Trophoblast cell (in vitro differentiated cells and primary cell): ENCODE data around the gene DDX28.
"Not testable (repeated sequence)": the region's sequence is repeated elsewhere in the genome, so short reads cannot be mapped to it uniquely, and the experiment has no call there.

Experiments
- DNase-seq, 2 donors: peaks; one replicate each; pipeline ENCODE4 v3.0.0-alpha.2; 2016
- H2AFZ ChIP-seq: 2 replicates; pipeline ENCODE4 v1.6.1; 2013; ENCODE audit warnings: low read length, moderate library complexity, mild to moderate bottlenecking; ENCODE audit not compliant: insufficient read depth, poor library complexity
- H2AK5ac ChIP-seq: 2 replicates; pipeline ENCODE4 v1.6.1; 2013; ENCODE audit warnings: mild to moderate bottlenecking, low read length
- H2BK120ac ChIP-seq: 2 replicates; pipeline ENCODE4 v1.6.1; 2013; ENCODE audit warnings: low read length, mild to moderate bottlenecking, moderate library complexity; ENCODE audit not compliant: insufficient read depth, poor library complexity
- H2BK12ac ChIP-seq: 2 replicates; pipeline ENCODE4 v1.6.1; 2013; ENCODE audit warnings: mild to moderate bottlenecking, low read length, moderate library complexity
- H2BK5ac ChIP-seq: 2 replicates; pipeline ENCODE4 v1.6.1; 2013; ENCODE audit warnings: low read length, low read depth, moderate library complexity, mild to moderate bottlenecking; ENCODE audit not compliant: poor library complexity
- H3K14ac ChIP-seq: 2 replicates; pipeline ENCODE4 v1.6.1; 2013; ENCODE audit warnings: mild to moderate bottlenecking, low read length
- H3K18ac ChIP-seq: 2 replicates; pipeline ENCODE4 v1.6.1; 2013; ENCODE audit warnings: mild to moderate bottlenecking, low read length
- H3K23ac ChIP-seq: 2 replicates; pipeline ENCODE4 v1.6.1; 2013; ENCODE audit warnings: low read length
- H3K27ac ChIP-seq: 2 replicates; pipeline ENCODE4 v1.5.1; 2013; ENCODE audit warnings: low read depth, mild to moderate bottlenecking, inconsistent platforms, low read length, moderate library complexity
- H3K27me3 ChIP-seq: 2 replicates; pipeline ENCODE4 v1.6.1; 2013; ENCODE audit warnings: inconsistent platforms, mild to moderate bottlenecking, low read length, moderate library complexity; ENCODE audit not compliant: insufficient read depth
- H3K36me3 ChIP-seq, 2 experiments: 1 replicate in 1 of 2; 2 replicates in 1 of 2; pipeline ENCODE4 v1.6.1; 2013; ENCODE audit warnings: low read length in 2 of 2, mild to moderate bottlenecking in 2 of 2, moderate library complexity in 1 of 2; ENCODE audit not compliant: insufficient read depth in 2 of 2, control insufficient read depth in 1 of 2
- H3K4ac ChIP-seq: 2 replicates; pipeline ENCODE4 v1.6.1; 2013; ENCODE audit warnings: low read depth, mild to moderate bottlenecking, low read length, moderate library complexity
- H3K4me1 ChIP-seq, 2 experiments: 1 replicate in 1 of 2; 2 replicates in 1 of 2; pipeline ENCODE4 v1.6.1; 2013; ENCODE audit warnings: low read length in 2 of 2, mild to moderate bottlenecking in 2 of 2, moderate library complexity in 1 of 2; ENCODE audit not compliant: insufficient read depth in 2 of 2, control insufficient read depth in 1 of 2
- H3K4me2 ChIP-seq: 2 replicates; pipeline ENCODE4 v1.6.1; 2013; ENCODE audit warnings: inconsistent platforms, mild to moderate bottlenecking, low read length, moderate library complexity
- H3K4me3 ChIP-seq: 2 replicates; pipeline ENCODE4 v1.5.1; 2013; ENCODE audit warnings: mild to moderate bottlenecking, low read depth, low read length, inconsistent platforms
- H3K79me1 ChIP-seq: one replicate; pipeline ENCODE4 v1.6.1; 2013; ENCODE audit warnings: low read length
- H3K79me2 ChIP-seq: 2 replicates; pipeline ENCODE4 v1.6.1; 2013; ENCODE audit warnings: low read length, mild to moderate bottlenecking; ENCODE audit not compliant: control insufficient read depth, insufficient read depth, poor library complexity
- H3K9ac ChIP-seq: 2 replicates; pipeline ENCODE4 v1.6.1; 2013; ENCODE audit warnings: mild to moderate bottlenecking, low read length
- H3K9me3 ChIP-seq: 2 replicates; pipeline ENCODE4 v1.6.1; 2013; ENCODE audit warnings: low read depth, mild to moderate bottlenecking, control low read depth, inconsistent platforms, low read length; ENCODE audit not compliant: insufficient read depth
- H4K12ac ChIP-seq: 2 replicates; pipeline ENCODE4 v1.6.1; 2013; ENCODE audit warnings: low read depth, mild to moderate bottlenecking, low read length, moderate library complexity
- H4K8ac ChIP-seq: 2 replicates; pipeline ENCODE4 v1.6.1; 2013; ENCODE audit warnings: low read depth, mild to moderate bottlenecking, low read length, moderate library complexity
- H4K91ac ChIP-seq: one replicate; pipeline ENCODE4 v1.6.1; 2013; ENCODE audit warnings: low read depth, mild to moderate bottlenecking, low read length, moderate library complexity
- WGBS: extraction: QIAGEN DNeasy Blood & Tissue Kit; methylation state at CpG from one replicate; pipeline ENCODE4 v1.1.7; 2013; ENCODE audit warnings: missing lambda C conversion rate; ENCODE audit not compliant: insufficient read length, insufficient coverage; ENCODE audit errors: extremely low coverage; 5-methylcytosine and 5-hydroxymethylcytosine counted together

The DDX28 gene

DNA sequence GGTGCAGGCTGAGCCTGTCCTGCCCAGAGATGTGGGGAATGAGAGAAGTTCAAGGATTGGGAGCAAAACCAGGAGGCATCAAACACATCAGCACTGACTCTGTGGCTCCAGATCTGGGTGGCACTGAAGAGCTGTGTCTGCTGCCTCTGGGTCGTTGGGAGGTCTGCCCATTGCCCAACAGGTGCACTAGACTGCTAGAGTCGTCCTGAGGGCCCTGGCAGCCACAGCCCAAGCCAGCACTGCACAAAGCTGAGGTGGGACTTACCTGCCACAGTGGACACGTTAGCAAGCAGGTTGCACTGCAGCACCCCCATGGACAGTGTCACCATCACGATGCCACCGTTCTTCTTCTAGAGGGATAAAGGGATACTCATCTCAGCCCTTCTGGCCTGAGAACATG, 46.0 kb downstream of the DDX28 start:
- no CpG with 5 or more reads among the region's 5 CpGs for WGBS
- H2BK12ac ChIP-seq, result no peak overlapping the region
- no peak overlapping the region for H3K27ac ChIP-seq
- no peak overlapping the region for H2AFZ ChIP-seq
- H3K36me3 ChIP-seq, result no peaks in the 10 kb centered on the region
- H3K14ac ChIP-seq, result no peak overlapping the region
- H4K12ac ChIP-seq, result no peak overlapping the region
- H4K91ac ChIP-seq, result no peak overlapping the region
- H3K4ac ChIP-seq, result no peak overlapping the region
- no peak overlapping the region for H3K18ac ChIP-seq
- no peak overlapping the region for H3K23ac ChIP-seq
- no peak overlapping the region for H3K9ac ChIP-seq
- H3K79me2 ChIP-seq, result no peaks in the 10 kb centered on the region
- no peak overlapping the region for H3K4me2 ChIP-seq
- no peak overlapping the region for H2BK120ac ChIP-seq
- no peak for DNase-seq
- no peak overlapping the region for H4K8ac ChIP-seq
- no peaks in the 10 kb centered on the region for H3K79me1 ChIP-seq
- H3K4me3 ChIP-seq, result no peak overlapping the region
- no peaks in the 10 kb centered on the region for H3K4me1 ChIP-seq
- no peak overlapping the region for H2BK5ac ChIP-seq
- H2AK5ac ChIP-seq, result no peak overlapping the region
- H3K27me3 ChIP-seq, result no peaks in the 10 kb centered on the region
- H3K9me3 ChIP-seq, result peaks cover 3% of the 10 kb centered on the region

- Histone ChIP-seq H3K36me3 (no peaks in the 10 kb centered on the region), H3K27me3 (no peaks in the 10 kb centered on the region), H3K14ac (no peak overlapping the region), H2AFZ (no peak overlapping the region), H2AK5ac (no peak overlapping the region), H3K27ac (no peak overlapping the region), H3K4me2 (no peak overlapping the region), H3K4me3 (no peak overlapping the region), H4K91ac (no peak overlapping the region), H4K8ac (no peak overlapping the region), H2BK12ac (no peak overlapping the region), H3K79me2 (no peaks in the 10 kb centered on the region), H3K4ac (no peak overlapping the region), H3K79me1 (no peaks in the 10 kb centered on the region), H3K9ac (no peak overlapping the region), H3K9me3 (peaks cover 3% of the 10 kb centered on the region), H3K18ac (no peak overlapping the region), H2BK120ac (no peak overlapping the region), H2BK5ac (no peak overlapping the region), H3K4me1 (no peaks in the 10 kb centered on the region), H4K12ac (no peak overlapping the region), H3K23ac (no peak overlapping the region)
- no peak for DNase-seq
- WGBS, result no CpG with 5 or more reads among the region's 2 CpGs
These were observed 46.8 kb downstream of the DDX28 start for GRCh38 chr16:67976205-67976604.

DNA sequence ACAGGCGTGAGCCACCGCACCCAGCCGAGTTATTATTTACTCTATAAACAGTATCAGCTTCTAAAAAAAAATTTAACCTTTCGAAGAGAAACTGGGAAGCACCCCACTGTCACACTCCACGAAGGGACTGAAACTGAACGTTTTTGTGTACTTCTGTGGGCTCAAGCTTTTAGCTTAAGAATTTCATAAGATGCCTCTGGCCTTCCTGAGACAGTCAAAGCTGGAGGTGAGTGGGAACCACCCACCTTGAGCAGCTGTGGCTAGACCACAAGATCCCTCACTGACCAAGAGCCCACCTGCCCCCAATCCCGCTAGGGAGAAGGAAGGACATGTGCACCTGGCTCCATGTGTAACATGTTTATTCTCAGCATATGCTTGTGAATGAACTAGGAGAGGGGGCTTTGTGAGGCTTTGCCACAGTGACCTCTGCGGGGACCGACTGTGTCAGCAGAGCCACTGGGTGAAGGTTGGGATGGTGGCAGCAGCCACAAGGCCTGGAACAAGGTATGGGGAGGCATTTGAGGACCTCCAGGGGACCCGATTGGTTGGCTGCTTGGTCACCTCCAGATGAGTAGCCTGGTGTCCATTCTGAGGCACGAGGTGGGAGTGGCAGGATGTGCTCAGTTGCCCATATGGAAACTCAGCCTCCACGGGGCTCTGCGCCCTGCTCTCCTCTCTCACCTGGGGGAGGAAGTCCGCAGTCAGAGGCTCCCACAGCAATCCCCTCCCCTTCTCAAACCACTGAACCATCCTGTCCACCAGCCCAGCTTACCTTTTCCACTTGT, 47.5 kb downstream of the DDX28 start:
- Histone ChIP-seq H4K91ac (no peak overlapping the region), H4K12ac (no peak overlapping the region), H3K14ac (no peak overlapping the region), H3K4me2 (no peak overlapping the region), H3K9ac (no peak overlapping the region), H3K9me3 (peaks cover 3% of the 10 kb centered on the region), H2BK5ac (no peak overlapping the region), H3K4me1 (no peaks in the 10 kb centered on the region), H4K8ac (no peak overlapping the region), H3K36me3 (no peaks in the 10 kb centered on the region), H2BK12ac (no peak overlapping the region), H3K4ac (no peak overlapping the region), H3K79me2 (no peaks in the 10 kb centered on the region), H3K27me3 (no peaks in the 10 kb centered on the region), H3K4me3 (no peak overlapping the region), H3K79me1 (no peaks in the 10 kb centered on the region), H2BK120ac (no peak overlapping the region), H3K27ac (no peak overlapping the region), H3K23ac (no peak overlapping the region), H2AFZ (no peak overlapping the region), H3K18ac (no peak overlapping the region), H2AK5ac (no peak overlapping the region)
- no peak for DNase-seq
- no CpG with 5 or more reads among the region's 14 CpGs for WGBS

DNA sequence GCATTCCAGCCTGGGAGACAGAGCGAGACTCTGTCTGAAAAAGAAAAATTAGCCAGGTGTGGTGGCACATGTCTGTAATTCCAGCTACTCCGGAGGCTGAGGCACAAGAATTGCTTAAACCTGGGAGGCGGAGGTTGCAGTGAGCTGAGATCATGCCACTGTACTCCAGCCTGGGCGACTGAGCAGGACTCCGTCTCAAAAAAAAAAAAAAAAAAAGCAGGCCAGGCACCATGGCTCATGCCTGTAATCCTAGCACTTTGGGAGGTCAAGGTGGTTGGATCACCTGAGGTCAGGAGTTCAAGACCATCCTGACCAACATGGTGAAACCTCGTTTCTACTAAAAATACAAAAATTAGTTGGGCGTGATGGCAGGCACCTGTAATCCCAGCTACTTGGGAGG, 50.7 kb downstream of the DDX28 start:
- H4K12ac ChIP-seq, H2AFZ ChIP-seq, H3K9ac ChIP-seq, H2BK12ac ChIP-seq, H3K4me2 ChIP-seq, H2BK120ac ChIP-seq, H4K91ac ChIP-seq, H3K4me3 ChIP-seq, H3K4ac ChIP-seq, H3K18ac ChIP-seq, H3K4me1 ChIP-seq, H3K36me3 ChIP-seq, H2BK5ac ChIP-seq, H3K27me3 ChIP-seq, H3K9me3 ChIP-seq, H3K27ac ChIP-seq, H2AK5ac ChIP-seq, H3K14ac ChIP-seq, H3K23ac ChIP-seq, H4K8ac ChIP-seq: not testable (repeated sequence)
- DNase-seq, result peak; percentile 45 to 68
- Histone ChIP-seq H3K79me1 (peaks cover 15% of the 10 kb centered on the region), H3K79me2 (peaks cover 11% of the 10 kb centered on the region)
- WGBS, result no CpG with 5 or more reads among the region's 7 CpGs
